Liver (tissue), 9 donors: ENCODE results near the gene KIFC3. TPM values are rescaled to one million over a fixed set of nuclear protein-coding genes. Genes with fewer than 3 reads are reported as not detected.

Source experiments
- DNase-seq: peaks from one replicate; pipeline ENCODE4 v3.0.0-alpha.2; 2017; ENCODE audit warnings: low spot score
- H3K27ac ChIP-seq, 2 donors: one replicate each; pipeline ENCODE4 v1.7.0; 2013; ENCODE audit warnings: inconsistent platforms in 2 of 2, low read length in 2 of 2, control low read depth in 1 of 2, low read depth in 1 of 2, mild to moderate bottlenecking in 1 of 2
- H3K27me3 ChIP-seq, 4 donors: one replicate each; pipeline versions ENCODE4 v1.6.1 to v1.7.0; 2013; ENCODE audit warnings: low read length in 3 of 4, inconsistent platforms in 1 of 4, mild to moderate bottlenecking in 1 of 4, moderate library complexity in 1 of 4; ENCODE audit not compliant: control insufficient read depth in 4 of 4, insufficient read depth in 4 of 4
- H3K36me3 ChIP-seq, 4 donors: one replicate each; pipeline versions ENCODE4 v1.6.1 to v1.7.0; 2013; ENCODE audit warnings: low read length in 3 of 4, mild to moderate bottlenecking in 3 of 4, low read depth in 1 of 4, moderate library complexity in 1 of 4; ENCODE audit not compliant: control insufficient read depth in 4 of 4, insufficient read depth in 3 of 4
- H3K4me1 ChIP-seq, 4 donors: one replicate each; pipeline versions ENCODE4 v1.6.1 to v1.7.0; 2013; ENCODE audit warnings: low read length in 3 of 4, mild to moderate bottlenecking in 3 of 4, moderate library complexity in 1 of 4; ENCODE audit not compliant: control insufficient read depth in 4 of 4, insufficient read depth in 4 of 4
- H3K4me3 ChIP-seq, 3 donors: one replicate each; pipeline versions ENCODE4 v1.6.1 to v1.7.0; 2013; ENCODE audit warnings: low read length in 3 of 3, control low read depth in 1 of 3, low read depth in 1 of 3, mild to moderate bottlenecking in 1 of 3
- H3K9ac ChIP-seq, 2 donors: one replicate each; pipeline ENCODE4 v1.7.0; 2013; ENCODE audit warnings: low read length in 2 of 2, mild to moderate bottlenecking in 2 of 2, moderate library complexity in 2 of 2, control low read depth in 1 of 2, low read depth in 1 of 2
- H3K9me3 ChIP-seq, 4 donors: one replicate each; pipeline versions ENCODE4 v1.6.1 to v1.7.0; 2013; ENCODE audit warnings: low read length in 3 of 4; ENCODE audit not compliant: control insufficient read depth in 4 of 4
- ATF3 ChIP-seq: IDR thresholded peaks from 2 replicates; pipeline ENCODE4 v1.6.1; 2016; ENCODE audit warnings: antibody characterized with exemption
- CTCF ChIP-seq: fragments of 150-350 bp; IDR thresholded peaks from 2 replicates; pipeline ENCODE4 v1.5.1; 2017; ENCODE audit warnings: improper control_type of control experiment, low read depth, low read length; ENCODE audit not compliant: missing input control
- EGR1 ChIP-seq, 2 donors: IDR thresholded peaks; 2 replicates each; pipeline ENCODE4 v1.6.1; 2016 to 2018; ENCODE audit warnings: antibody characterized with exemption in 2 of 2, low read depth in 2 of 2
- FOXA2 ChIP-seq: IDR thresholded peaks from 2 replicates; pipeline ENCODE4 v1.6.1; 2016; ENCODE audit warnings: antibody characterized with exemption
- HNF4A ChIP-seq, 2 donors: conservative IDR thresholded peaks; 2 replicates each; pipeline ENCODE4 v1.6.1; 2016; ENCODE audit warnings: antibody characterized with exemption in 2 of 2, mild to moderate bottlenecking in 2 of 2
- HNF4G ChIP-seq: IDR thresholded peaks from 2 replicates; pipeline ENCODE4 v1.6.1; 2016; ENCODE audit warnings: antibody characterized with exemption
- JUND ChIP-seq, 2 donors: IDR thresholded peaks; 2 replicates each; pipeline ENCODE4 v1.6.1; 2016; ENCODE audit warnings: antibody characterized with exemption in 2 of 2
- RAD21 ChIP-seq, 2 donors: IDR thresholded peaks; 2 replicates each; pipeline ENCODE4 v1.6.1; 2016; ENCODE audit warnings: antibody characterized with exemption in 2 of 2, mild to moderate bottlenecking in 2 of 2
- RXRA ChIP-seq, 2 donors: IDR thresholded peaks; 2 replicates each; pipeline ENCODE4 v1.6.1; 2017 to 2018; ENCODE audit warnings: antibody characterized with exemption in 2 of 2, mild to moderate bottlenecking in 1 of 2
- SP1 ChIP-seq: IDR thresholded peaks from 2 replicates; pipeline ENCODE4 v1.6.1; 2018; ENCODE audit warnings: antibody characterized with exemption, mild to moderate bottlenecking
- TAF1 ChIP-seq: conservative IDR thresholded peaks from 2 replicates; pipeline ENCODE4 v1.6.1; 2016; ENCODE audit warnings: antibody characterized with exemption, mild to moderate bottlenecking
- WGBS: extraction: QIAGEN DNeasy Blood & Tissue Kit; methylation state at CpG from one replicate; pipeline ENCODE4 v1.1.7; 2013; 5-methylcytosine and 5-hydroxymethylcytosine counted together
- polyA plus RNA-seq, 2 donors: library from polyadenylated mRNA; stranded (reverse) in 1 of 2; unstranded in 1 of 2; fragments of 200-250 nt in 1 of 2; fragments of >200 nt in 1 of 2; fragmentation: Nextera tagmentation in 1 of 2; extraction: Ambion mirVana in 1 of 2; gene quantifications; one replicate each; pipeline versions ENCODE4 v1.2.1 to v1.2.3, GENCODE V29; 2013 to 2015
- total RNA-seq, 2 donors: library from RNA; depleted of rRNA; stranded (reverse); fragments of >200 nt; gene quantifications; one replicate each; pipeline ENCODE4 v1.2.3, GENCODE V29; 2014
- TF ChIP-seq, protein P1 (sequence below): IDR thresholded peaks from 2 replicates; pipeline ENCODE4 v1.6.1; 2016; ENCODE audit warnings: antibody characterized with exemption
- TF ChIP-seq, protein P2 (sequence below): IDR thresholded peaks from 2 replicates; pipeline ENCODE4 v1.6.1; 2016; ENCODE audit warnings: antibody characterized with exemption
- TF ChIP-seq, protein P3 (sequence below): IDR thresholded peaks from 2 replicates; pipeline ENCODE4 v1.6.1; 2016; ENCODE audit warnings: antibody characterized with exemption, mild to moderate bottlenecking
- donor health status: healthy.
- donor health status: healthy.
- donor health status: healthy.
- donor health status: healthy.
- donor health status: healthy.

The KIFC3 gene
- total and polyA plus RNA-seq, 4 donors = 16.5 to 103 (median 27.4) TPM

DNA sequence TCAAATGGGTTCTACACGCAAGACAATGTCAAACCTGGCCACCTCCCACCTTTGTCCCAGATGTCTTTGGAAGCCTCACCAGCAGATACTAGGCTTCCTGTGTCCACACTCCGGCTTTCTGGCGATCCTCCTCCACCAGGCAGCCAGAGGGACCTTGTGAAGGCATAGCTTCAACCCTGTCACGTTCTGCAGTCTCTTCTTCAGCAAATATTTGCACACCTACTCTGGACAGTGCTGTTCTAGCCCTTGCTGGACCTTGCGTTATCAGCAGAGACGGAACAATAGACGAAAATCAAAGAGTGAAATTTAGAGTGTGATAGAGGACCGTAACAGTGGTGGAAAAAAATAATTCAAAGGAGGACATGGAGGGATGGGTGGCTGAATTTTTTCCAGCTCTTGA is 38.5 kb upstream of the KIFC3 start:
- H3K4me3 ChIP-seq = no peak overlapping the region
- H3K9me3 ChIP-seq = no peaks in the 10 kb centered on the region
- peaks cover 2 to 13% (median 8%) of the 10 kb centered on the region in 4 donors for H3K4me1 ChIP-seq
- H3K9ac ChIP-seq = no peak overlapping the region
- H3K27ac ChIP-seq = no peak overlapping the region
- no peaks in the 10 kb centered on the region for H3K36me3 ChIP-seq
- 35% methylated on average over 8 of the region's 8 CpGs for WGBS
- H3K27me3 ChIP-seq = no peaks in the 10 kb centered on the region
- no peak for DNase-seq
- peak; percentile 67 to 76 for TF ChIP-seq HNF4A (conservative IDR thresholded peaks at IDR 0.05)
- TF ChIP-seq, protein P1, sequence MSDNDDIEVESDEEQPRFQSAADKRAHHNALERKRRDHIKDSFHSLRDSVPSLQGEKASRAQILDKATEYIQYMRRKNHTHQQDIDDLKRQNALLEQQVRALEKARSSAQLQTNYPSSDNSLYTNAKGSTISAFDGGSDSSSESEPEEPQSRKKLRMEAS = no peak
- TF ChIP-seq SP1 = peak; percentile 46
- peak; percentile 49 for TF ChIP-seq HNF4G
- peak; percentile 25 to 67 for TF ChIP-seq RAD21 (IDR thresholded peaks at IDR 0.05)
- TF ChIP-seq RXRA (IDR thresholded peaks at IDR 0.05) = peak; percentile 49 to 74
- TF ChIP-seq ATF3 = no peak

DNA sequence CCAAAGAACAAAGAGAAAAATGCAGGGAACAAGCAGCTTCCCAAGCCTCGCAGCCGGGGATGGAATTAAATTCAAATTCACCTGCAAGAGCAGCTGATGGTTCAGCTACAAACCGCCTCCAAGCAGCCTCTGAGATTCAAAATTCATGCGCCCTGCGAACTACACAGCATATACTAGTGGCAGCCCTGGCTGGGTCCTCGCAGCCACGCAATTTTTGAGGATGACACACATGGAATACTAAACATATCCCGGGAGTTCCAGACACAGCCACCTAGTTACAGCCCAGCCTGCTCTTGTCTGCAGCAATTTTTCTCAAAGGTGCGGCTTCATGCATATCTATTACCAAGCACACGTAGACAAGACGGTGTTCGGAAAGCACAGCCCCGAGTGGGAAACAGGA is 35.9 kb upstream of the KIFC3 start:
- no peak overlapping the region for H3K27ac ChIP-seq
- WGBS = 85% methylated on average over 13 of the region's 13 CpGs
- H3K4me1 ChIP-seq = peaks cover 2 to 13% (median 8%) of the 10 kb centered on the region in 4 donors
- no peak overlapping the region for H3K9ac ChIP-seq
- no peaks in the 10 kb centered on the region for H3K9me3 ChIP-seq
- H3K27me3 ChIP-seq = no peaks in the 10 kb centered on the region
- no peaks in the 10 kb centered on the region for H3K36me3 ChIP-seq
- no peak overlapping the region for H3K4me3 ChIP-seq
- no peak for DNase-seq
- TF ChIP-seq SP1 (no peak), TAF1 (no peak), FOXA2 (no peak), RAD21 (IDR thresholded peaks at IDR 0.05) (no peak), JUND (IDR thresholded peaks at IDR 0.05) (no peak), EGR1 (IDR thresholded peaks at IDR 0.05; ENCODE audit: low read depth in 2 of 2) (no peak), HNF4A (conservative IDR thresholded peaks at IDR 0.05) (no peak), ATF3 (no peak), CTCF (no peak)
- TF ChIP-seq, protein P2, sequence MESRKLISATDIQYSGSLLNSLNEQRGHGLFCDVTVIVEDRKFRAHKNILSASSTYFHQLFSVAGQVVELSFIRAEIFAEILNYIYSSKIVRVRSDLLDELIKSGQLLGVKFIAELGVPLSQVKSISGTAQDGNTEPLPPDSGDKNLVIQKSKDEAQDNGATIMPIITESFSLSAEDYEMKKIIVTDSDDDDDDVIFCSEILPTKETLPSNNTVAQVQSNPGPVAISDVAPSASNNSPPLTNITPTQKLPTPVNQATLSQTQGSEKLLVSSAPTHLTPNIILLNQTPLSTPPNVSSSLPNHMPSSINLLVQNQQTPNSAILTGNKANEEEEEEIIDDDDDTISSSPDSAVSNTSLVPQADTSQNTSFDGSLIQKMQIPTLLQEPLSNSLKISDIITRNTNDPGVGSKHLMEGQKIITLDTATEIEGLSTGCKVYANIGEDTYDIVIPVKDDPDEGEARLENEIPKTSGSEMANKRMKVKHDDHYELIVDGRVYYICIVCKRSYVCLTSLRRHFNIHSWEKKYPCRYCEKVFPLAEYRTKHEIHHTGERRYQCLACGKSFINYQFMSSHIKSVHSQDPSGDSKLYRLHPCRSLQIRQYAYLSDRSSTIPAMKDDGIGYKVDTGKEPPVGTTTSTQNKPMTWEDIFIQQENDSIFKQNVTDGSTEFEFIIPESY = no peak
- TF ChIP-seq, protein P1 = no peak
- TF ChIP-seq, protein P3, sequence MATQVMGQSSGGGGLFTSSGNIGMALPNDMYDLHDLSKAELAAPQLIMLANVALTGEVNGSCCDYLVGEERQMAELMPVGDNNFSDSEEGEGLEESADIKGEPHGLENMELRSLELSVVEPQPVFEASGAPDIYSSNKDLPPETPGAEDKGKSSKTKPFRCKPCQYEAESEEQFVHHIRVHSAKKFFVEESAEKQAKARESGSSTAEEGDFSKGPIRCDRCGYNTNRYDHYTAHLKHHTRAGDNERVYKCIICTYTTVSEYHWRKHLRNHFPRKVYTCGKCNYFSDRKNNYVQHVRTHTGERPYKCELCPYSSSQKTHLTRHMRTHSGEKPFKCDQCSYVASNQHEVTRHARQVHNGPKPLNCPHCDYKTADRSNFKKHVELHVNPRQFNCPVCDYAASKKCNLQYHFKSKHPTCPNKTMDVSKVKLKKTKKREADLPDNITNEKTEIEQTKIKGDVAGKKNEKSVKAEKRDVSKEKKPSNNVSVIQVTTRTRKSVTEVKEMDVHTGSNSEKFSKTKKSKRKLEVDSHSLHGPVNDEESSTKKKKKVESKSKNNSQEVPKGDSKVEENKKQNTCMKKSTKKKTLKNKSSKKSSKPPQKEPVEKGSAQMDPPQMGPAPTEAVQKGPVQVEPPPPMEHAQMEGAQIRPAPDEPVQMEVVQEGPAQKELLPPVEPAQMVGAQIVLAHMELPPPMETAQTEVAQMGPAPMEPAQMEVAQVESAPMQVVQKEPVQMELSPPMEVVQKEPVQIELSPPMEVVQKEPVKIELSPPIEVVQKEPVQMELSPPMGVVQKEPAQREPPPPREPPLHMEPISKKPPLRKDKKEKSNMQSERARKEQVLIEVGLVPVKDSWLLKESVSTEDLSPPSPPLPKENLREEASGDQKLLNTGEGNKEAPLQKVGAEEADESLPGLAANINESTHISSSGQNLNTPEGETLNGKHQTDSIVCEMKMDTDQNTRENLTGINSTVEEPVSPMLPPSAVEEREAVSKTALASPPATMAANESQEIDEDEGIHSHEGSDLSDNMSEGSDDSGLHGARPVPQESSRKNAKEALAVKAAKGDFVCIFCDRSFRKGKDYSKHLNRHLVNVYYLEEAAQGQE = no peak
